Body of pancreas (tissue), 4 donors: Measurements from ENCODE around the gene TPI1. TPM values are rescaled to one million over a fixed set of nuclear protein-coding genes. Genes with fewer than 3 reads are reported as not detected.

Experiments
- ATAC-seq: fragments of 150-250 bp; one replicate; pipeline ENCODE4 v1.9.1; 2016
- DNase-seq, 4 donors: peaks; one replicate each; pipeline ENCODE4 v3.0.0-alpha.2; 2019
- H3K27ac ChIP-seq, 4 donors: fragments of 200-600 bp; sonication (generic); 1 replicate in 3 of 4; 2 replicates in 1 of 4; pipeline versions ENCODE4 v1.5.1 to v1.6.1; 2016 to 2019; ENCODE audit warnings: mild to moderate bottlenecking in 1 of 4, mixed read lengths in 1 of 4, moderate library complexity in 1 of 4
- H3K27me3 ChIP-seq, 2 donors: fragments of 200-600 bp; sonication (generic); one replicate each; pipeline ENCODE4 v1.6.0; 2016; ENCODE audit warnings: mild to moderate bottlenecking in 1 of 2
- H3K36me3 ChIP-seq, 2 donors: fragments of 200-600 bp; sonication (generic); replicated peaks in 1 of 2; 2 replicates each; pipeline ENCODE4 v1.5.1; 2016; ENCODE audit warnings: low read depth in 2 of 2; ENCODE audit not compliant: insufficient read depth in 1 of 2
- H3K4me1 ChIP-seq: fragments of 200-600 bp; sonication (generic); one replicate; pipeline ENCODE4 v1.6.0; 2016
- H3K4me3 ChIP-seq, 2 donors: fragments of 200-600 bp; sonication (generic); 1 replicate in 1 of 2; 2 replicates in 1 of 2; pipeline ENCODE4 v1.5.1; 2016 to 2019
- H3K9me3 ChIP-seq, 3 donors: fragments of 200-600 bp; sonication (generic); 1 replicate in 2 of 3; 2 replicates in 1 of 3; pipeline ENCODE4 v1.5.1; 2016
- CTCF ChIP-seq, 7 experiments: fragments of 450-650 bp in 4 of 7; fragments of 200-600 bp in 3 of 7; sonication (generic) in 3 of 7; IDR thresholded peaks; one replicate each; pipeline ENCODE4 v1.5.1; 2016 to 2019; ENCODE audit warnings: antibody characterized with exemption in 7 of 7
- POLR2A ChIP-seq, 3 donors: fragments of 450-650 bp; IDR thresholded peaks; one replicate each; pipeline ENCODE4 v1.6.1; 2016; ENCODE audit warnings: antibody characterized with exemption in 3 of 3, mild to moderate bottlenecking in 2 of 3
- WGBS, 2 donors: methylation state at CpG; one replicate each; pipeline ENCODE4 v1.1.5; 2017; 5-methylcytosine and 5-hydroxymethylcytosine counted together
- intact Hi-C: fragments of 100-400 bp; cut with DNase I; formaldehyde crosslinking; loops from one replicate; pipeline ENCODE4 v1.15.1; 2023
- total RNA-seq, 2 donors: library from RNA; depleted of rRNA; stranded (reverse); fragments of >200 nt; gene quantifications; one replicate each; pipeline ENCODE4 v1.1.0, GENCODE V29; 2016

Gene TPI1
- total RNA-seq, 2 donors from 2014 or later, result 134 to 152 TPM

- no peak for ATAC-seq
- peaks cover 0 to 1% of the 10 kb centered on the region in 2 donors for H3K36me3 ChIP-seq
- H3K27ac ChIP-seq, result peak overlapping the region in 2 of 4 donors; percentile 98
- H3K27me3 ChIP-seq, result no peaks in the 10 kb centered on the region
- H3K4me3 ChIP-seq, result no peak overlapping the region
- WGBS, 2 donors, result 42 to 49% methylated on average over 15 to 16 of the region's 16 CpGs
- TF ChIP-seq POLR2A (IDR thresholded peaks at IDR 0.05) (no peak), CTCF (IDR thresholded peaks at IDR 0.05) (no peak)
- no peak for DNase-seq
- no peaks in the 10 kb centered on the region for H3K9me3 ChIP-seq
- intact Hi-C loops, result no loop called here
- peaks cover 28% of the 10 kb centered on the region for H3K4me1 ChIP-seq
These were observed 16.6 kb upstream of the TPI1 start for GRCh38 chr12:6850796-6851152.

- Histone ChIP-seq H3K4me3 (peak within 1 kb of the TSS; percentile 45 to 68), H3K27me3 (no peaks in the 10 kb centered on the region), H3K4me1 (peaks cover 28% of the 10 kb centered on the region), H3K27ac (peak within 1 kb of the TSS; percentile 91 to 98 (median 98)), H3K9me3 (no peaks in the 10 kb centered on the region), H3K36me3 (peaks cover 4 to 6% of the 10 kb centered on the region in 2 donors)
- peak; percentile 96 to 99 (median 98) for DNase-seq
- intact Hi-C loops, result no loop called here
- 0% methylated on average over 33 to 37 of the region's 37 CpGs for WGBS, 2 donors
- TF ChIP-seq POLR2A (IDR thresholded peaks at IDR 0.05), result peak; percentile 80 to 98 (median 98)
- TF ChIP-seq CTCF (IDR thresholded peaks at IDR 0.05), result peak in 3 of 7 experiments; percentile 6 to 18 (median 13)
- peak; percentile 79 for ATAC-seq
These were observed 16.0 kb upstream of the TPI1 start, which contains the start of gene CDCA3 for GRCh38 chr12:6851153-6851920. Gene CDCA3, minus strand, starts transcription at chr12:6851286. Its CDS starts 334 bp downstream, at chr12:6850952.

GRCh38 chr12:6851921-6852650, 15.2 kb upstream of the TPI1 start, which contains the start of gene USP5:
Gene USP5, plus strand, starts transcription at chr12:6852150. Its CDS starts 30 bp downstream, at chr12:6852180.
- peak within 1 kb of the TSS; percentile 45 to 68 for H3K4me3 ChIP-seq
- peaks cover 28% of the 10 kb centered on the region for H3K4me1 ChIP-seq
- peaks cover 6 to 8% of the 10 kb centered on the region in 2 donors for H3K36me3 ChIP-seq
- ATAC-seq, result peak; percentile 88
- H3K27me3 ChIP-seq, result no peaks in the 10 kb centered on the region
- TF ChIP-seq CTCF (IDR thresholded peaks at IDR 0.05), result peak in 3 of 7 experiments; percentile 19 to 41 (median 33)
- TF ChIP-seq POLR2A (IDR thresholded peaks at IDR 0.05), result no peak
- peak within 1 kb of the TSS; percentile 91 to 98 (median 98) for H3K27ac ChIP-seq
- 0 to 1% methylated on average over 33 to 65 of the region's 65 CpGs for WGBS, 2 donors
- H3K9me3 ChIP-seq, result no peaks in the 10 kb centered on the region
- peak; percentile 99 for DNase-seq
- intact Hi-C loops, result no loop called here

GRCh38 chr12:6852651-6853354, 14.5 kb upstream of the TPI1 start:
- no peak for ATAC-seq
- Histone ChIP-seq H3K4me3 (peak overlapping the region in 1 of 2 donors; percentile 45), H3K4me1 (peaks cover 28% of the 10 kb centered on the region), H3K27ac (peak overlapping the region in 2 of 4 donors; percentile 98), H3K9me3 (no peaks in the 10 kb centered on the region), H3K36me3 (peaks cover 6 to 8% of the 10 kb centered on the region in 2 donors), H3K27me3 (no peaks in the 10 kb centered on the region)
- intact Hi-C loops, result no loop called here
- DNase-seq, result peak in 1 of 4 donors; percentile 22
- TF ChIP-seq CTCF (IDR thresholded peaks at IDR 0.05) (no peak), POLR2A (IDR thresholded peaks at IDR 0.05) (no peak)
- 3 to 4% methylated on average over 17 to 18 of the region's 18 CpGs for WGBS, 2 donors
